ENCODE data around the gene PPP1R27. TPM values are rescaled to one million over a fixed set of nuclear protein-coding genes. Genes with fewer than 3 reads are reported as not detected.

Gene PPP1R27
- total and polyA plus RNA-seq, 12 donors, result 0.11 to 3.1 (median 0.69) TPM; not detected in 6

DNA sequence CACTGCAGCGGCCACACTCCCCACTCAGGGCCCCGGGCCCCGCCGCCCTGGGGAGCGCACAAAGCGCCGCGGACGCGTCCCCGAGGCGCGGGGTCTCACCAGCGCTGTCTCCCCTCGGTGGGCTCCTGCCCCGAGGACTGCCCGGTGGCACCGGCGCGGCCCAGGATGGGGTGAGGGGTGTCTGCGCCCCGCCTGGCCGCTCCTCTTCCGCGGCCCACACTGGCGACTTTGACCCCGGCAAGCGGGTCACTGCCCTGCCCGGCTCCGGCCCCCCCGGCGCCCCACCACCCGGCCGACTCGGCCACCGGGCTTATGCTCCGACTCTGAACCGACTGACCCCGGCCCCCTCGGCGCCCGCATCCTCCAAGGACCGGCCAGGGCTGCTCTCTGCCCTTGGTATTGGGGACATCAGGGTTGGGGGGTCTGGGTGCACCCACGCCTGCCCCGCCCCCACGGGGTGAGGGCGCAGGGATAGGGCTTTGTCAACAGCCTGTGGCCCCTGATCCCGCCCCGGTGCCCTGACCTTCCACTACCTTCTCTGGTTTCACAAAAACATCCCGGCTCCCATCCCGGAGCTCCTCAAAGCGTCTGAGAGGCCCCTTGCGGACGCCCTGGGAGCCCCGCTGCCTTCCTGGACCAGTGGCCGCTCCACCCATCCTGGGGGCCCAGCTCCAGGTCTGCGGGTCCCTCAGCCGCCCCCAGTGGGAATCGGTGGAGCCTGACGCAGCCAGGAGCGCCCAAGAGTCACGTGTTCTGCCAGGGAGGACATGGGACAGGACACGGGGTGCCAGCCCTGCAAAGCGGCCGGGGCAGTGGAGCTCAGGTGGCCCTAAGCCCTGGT, 30.1 kb downstream of the PPP1R27 start:
- H3K36me3 ChIP-seq (replicated peaks in 1 of 2), result no peaks in the 10 kb centered on the region
- intact Hi-C loops (cut with DNase I), result no loop called here
- DNase-seq, result no peak
- peaks cover 34% of the 10 kb centered on the region for H3K27me3 ChIP-seq
- 0 to 4% (median 2%) methylated on average over 7 to 65 of the region's 65 CpGs for WGBS, 4 donors
- H3K9me3 ChIP-seq (replicated peaks in 1 of 3), result no peaks in the 10 kb centered on the region
- peak overlapping the region in 1 of 5 donors; percentile 30 for H3K27ac ChIP-seq
- no peak overlapping the region for H3K4me3 ChIP-seq
- H3K4me1 ChIP-seq (replicated peaks in 1 of 2), result peaks cover 0 to 10% of the 10 kb centered on the region in 2 donors
- TF ChIP-seq POLR2A (IDR thresholded peaks at IDR 0.05) (no peak), CTCF (IDR thresholded peaks at IDR 0.05) (no peak)

DNA sequence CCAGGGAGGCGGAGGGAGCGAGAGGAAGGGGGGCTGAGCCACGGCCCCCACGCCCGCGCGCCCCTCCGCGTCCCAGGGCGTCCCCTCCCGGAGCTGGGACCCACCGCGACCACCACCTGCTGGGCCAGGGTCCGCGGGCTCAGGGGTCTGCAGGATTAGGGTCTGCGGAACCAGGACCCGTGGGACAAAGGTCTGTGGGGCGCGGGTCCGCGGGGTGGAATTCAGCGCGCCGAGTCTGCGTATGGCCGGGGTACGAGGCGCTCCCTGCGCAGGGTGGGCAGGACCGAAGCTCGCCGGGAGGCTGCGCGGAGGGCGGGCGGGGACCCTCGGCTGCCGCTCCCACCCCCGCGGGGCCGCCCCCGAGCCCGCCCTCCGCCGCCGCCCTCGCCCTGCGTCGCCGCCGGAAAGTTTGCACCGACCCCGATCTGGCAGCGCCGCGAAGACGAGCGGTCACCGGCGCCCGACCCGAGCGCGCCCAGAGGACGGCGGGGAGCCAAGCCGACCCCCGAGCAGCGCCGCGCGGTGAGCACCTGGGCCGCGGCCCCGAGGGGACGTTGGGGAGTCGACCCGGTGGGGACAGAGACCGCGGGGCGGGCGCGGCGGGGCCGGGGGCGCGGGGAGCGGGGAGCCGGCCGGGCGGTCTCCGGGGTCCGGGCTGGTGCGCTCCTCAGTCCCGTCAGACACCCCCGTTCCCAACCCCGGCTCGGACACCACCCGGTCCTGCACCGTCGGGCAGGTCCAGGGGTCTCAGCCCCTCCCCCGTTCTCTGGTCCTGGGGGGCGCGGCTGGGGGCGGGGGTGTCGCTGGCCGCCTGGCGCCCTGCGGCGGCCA, 30.9 kb downstream of the PPP1R27 start, which contains the start of gene GCGR:
TSS of gene GCGR (plus strand) at position 423 of the 831 bp plus-strand sequence. CDS start 4,869 bp downstream, outside the sequence.
- peaks cover 34% of the 10 kb centered on the region for H3K27me3 ChIP-seq
- WGBS, 4 donors, result 2% methylated on average over 15 to 109 of the region's 110 CpGs; no CpG with 5 or more reads in 1 of the 4 donors
- no peak for TF ChIP-seq CTCF (IDR thresholded peaks at IDR 0.05)
- H3K36me3 ChIP-seq (replicated peaks in 1 of 2), result no peaks in the 10 kb centered on the region
- intact Hi-C loops (cut with DNase I), result no loop called here
- H3K4me3 ChIP-seq, result no peak within 1 kb of the TSS
- peak within 1 kb of the TSS in 1 of 5 donors; percentile 30 for H3K27ac ChIP-seq
- no peak for DNase-seq
- no peaks in the 10 kb centered on the region for H3K9me3 ChIP-seq (replicated peaks in 1 of 3)
- peaks cover 0 to 10% of the 10 kb centered on the region in 2 donors for H3K4me1 ChIP-seq (replicated peaks in 1 of 2)

DNA sequence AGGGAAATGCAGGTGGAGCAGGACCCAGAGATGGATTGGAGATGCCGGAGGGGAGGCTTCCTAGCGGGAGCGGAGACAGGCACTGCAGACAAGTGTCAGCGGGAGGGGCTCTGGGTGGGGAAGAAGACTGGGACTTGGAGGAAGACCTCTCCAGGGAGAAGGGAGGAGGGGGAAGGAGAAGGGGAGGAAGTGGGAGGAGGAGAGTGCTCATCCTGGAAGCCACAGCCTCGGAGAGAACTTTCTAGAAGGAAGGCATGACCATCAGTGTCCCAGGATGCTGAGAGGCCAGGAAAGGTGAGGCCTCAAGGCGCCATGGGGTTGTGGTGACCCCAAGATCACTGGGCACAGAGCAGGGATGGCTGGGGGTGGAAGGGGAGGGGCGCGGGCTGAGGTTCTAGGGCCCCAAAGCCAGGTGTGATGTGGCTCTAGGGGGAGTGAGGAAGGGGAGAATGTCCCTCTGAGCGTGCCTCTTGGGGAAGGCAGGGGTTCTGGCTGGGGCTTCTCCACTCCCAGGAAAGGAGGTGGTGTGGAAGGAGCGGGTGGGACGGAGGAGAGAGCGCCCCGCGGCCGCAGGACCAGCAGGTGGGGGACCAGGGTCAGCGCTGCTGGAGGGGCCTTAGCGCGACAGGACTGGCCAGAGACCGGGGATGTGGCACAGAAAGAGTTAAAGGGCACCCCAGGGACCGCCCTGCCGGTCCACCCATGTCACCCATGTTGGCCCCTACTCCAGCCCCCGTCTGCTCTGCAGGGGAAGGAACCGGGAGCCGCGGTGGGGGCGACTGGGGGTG, 31.8 kb downstream of the PPP1R27 start:
- Histone ChIP-seq H3K27me3 (peaks cover 34% of the 10 kb centered on the region), H3K4me1 (replicated peaks in 1 of 2) (peaks cover 0 to 10% of the 10 kb centered on the region in 2 donors), H3K9me3 (replicated peaks in 1 of 3) (no peaks in the 10 kb centered on the region), H3K36me3 (replicated peaks in 1 of 2) (no peaks in the 10 kb centered on the region), H3K27ac (no peak overlapping the region), H3K4me3 (no peak overlapping the region)
- intact Hi-C loops (cut with DNase I), result no loop called here
- WGBS, 4 donors, result 27 to 37% (median 30%) methylated on average over 17 to 26 of the region's 26 CpGs
- TF ChIP-seq POLR2A (IDR thresholded peaks at IDR 0.05) (no peak), CTCF (IDR thresholded peaks at IDR 0.05) (no peak)
- no peak for DNase-seq
